ENCODE results near the gene TTC22. TPM values are rescaled to one million over a fixed set of nuclear protein-coding genes. Genes with fewer than 3 reads are reported as not detected.

Gene TTC22
- total RNA-seq, 2 experiments from 2014 or later: 3.3 to 3.5 TPM

DNA sequence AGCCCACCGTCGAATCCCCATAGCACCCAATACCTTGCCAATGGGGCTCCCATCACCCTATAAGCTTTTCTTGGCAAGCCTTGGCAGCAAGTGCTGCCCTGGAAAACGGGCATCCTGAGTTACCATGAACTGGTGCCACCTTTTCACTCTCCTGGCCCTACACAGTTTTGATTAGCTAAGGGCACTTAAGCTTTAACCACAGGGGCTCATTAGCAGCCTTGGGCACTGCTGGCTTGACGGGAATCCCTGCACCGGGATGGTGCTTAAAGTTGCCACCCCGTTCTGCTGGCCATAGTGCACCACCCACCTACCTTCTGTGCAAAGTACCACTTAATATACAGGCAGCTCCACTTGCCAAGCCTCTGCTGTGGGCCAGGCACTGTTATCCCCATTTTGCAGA, 50.5 kb downstream of the TTC22 start:
- H3K4me3 Mint-ChIP-seq: no peak overlapping the region
- no peaks in the 10 kb centered on the region for H3K4me1 Mint-ChIP-seq (ENCODE audit: low read depth)
- DNase-seq (no peak), ATAC-seq (no peak)
- H3K27ac Mint-ChIP-seq: no peak overlapping the region
- ChIA-PET CTCF (interaction anchor here (1.1 kb wide), 1 partner anchor 42 kb away, joined by 3 read pairs; no protein-coding TSS in a partner anchor), POLR2A (interaction anchor here (2.2 kb wide), 1 partner anchor 16 kb away, joined by 5 read pairs; no protein-coding TSS in a partner anchor)
- no peaks in the 10 kb centered on the region for H3K27me3 Mint-ChIP-seq
- H3K9me3 Mint-ChIP-seq: no peaks in the 10 kb centered on the region
- intact Hi-C loops (cut with micrococcal nuclease): no loop called here
- no peaks in the 10 kb centered on the region for H3K36me3 Mint-ChIP-seq (ENCODE audit: low read depth)
- TF ChIP-seq, protein P1, sequence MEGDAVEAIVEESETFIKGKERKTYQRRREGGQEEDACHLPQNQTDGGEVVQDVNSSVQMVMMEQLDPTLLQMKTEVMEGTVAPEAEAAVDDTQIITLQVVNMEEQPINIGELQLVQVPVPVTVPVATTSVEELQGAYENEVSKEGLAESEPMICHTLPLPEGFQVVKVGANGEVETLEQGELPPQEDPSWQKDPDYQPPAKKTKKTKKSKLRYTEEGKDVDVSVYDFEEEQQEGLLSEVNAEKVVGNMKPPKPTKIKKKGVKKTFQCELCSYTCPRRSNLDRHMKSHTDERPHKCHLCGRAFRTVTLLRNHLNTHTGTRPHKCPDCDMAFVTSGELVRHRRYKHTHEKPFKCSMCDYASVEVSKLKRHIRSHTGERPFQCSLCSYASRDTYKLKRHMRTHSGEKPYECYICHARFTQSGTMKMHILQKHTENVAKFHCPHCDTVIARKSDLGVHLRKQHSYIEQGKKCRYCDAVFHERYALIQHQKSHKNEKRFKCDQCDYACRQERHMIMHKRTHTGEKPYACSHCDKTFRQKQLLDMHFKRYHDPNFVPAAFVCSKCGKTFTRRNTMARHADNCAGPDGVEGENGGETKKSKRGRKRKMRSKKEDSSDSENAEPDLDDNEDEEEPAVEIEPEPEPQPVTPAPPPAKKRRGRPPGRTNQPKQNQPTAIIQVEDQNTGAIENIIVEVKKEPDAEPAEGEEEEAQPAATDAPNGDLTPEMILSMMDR (IDR thresholded peaks at IDR 0.05): no peak

DNA sequence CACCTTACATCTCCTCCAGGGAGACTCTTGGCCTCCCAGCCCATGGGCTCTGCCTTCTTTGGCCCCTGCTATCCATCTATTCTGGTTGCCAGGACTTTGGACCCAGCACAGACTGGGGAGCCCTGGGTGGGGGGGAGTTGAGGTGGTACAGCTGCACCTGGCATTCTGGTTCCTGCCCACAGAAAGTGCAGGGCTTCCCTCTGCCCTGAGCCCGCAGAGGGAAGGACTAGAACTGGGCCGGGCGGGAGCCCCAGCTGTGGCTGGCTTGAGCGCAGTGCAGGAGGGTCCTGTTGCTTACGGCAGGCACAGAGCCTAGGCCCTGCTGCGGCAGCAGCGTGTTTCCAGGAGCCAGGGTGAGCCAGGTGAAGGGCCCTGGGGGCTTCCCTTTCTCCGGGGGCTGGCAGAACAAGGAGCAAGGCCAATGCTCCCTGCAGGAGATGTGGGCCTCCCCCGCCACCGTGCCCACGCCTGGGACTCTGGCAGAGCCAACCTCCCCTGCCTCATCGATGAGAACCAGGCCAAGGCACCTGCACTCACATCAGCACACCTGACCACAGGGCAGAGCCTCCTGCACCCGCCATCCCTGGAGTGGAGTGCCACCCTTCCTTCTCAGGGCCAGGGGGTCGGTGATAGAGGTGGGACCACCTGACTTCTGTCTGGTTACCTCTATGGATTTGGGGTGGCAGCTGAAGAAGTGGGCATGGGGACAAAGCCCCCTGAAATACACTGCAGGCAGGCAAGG, 52.9 kb downstream of the TTC22 start:
- no peaks in the 10 kb centered on the region for H3K9me3 Mint-ChIP-seq
- CTCF ChIA-PET: no interaction called here
- ATAC-seq: no peak

GRCh38 chr1:54745864-54746263, 55.3 kb downstream of the TTC22 start:
- Mint-ChIP-seq H3K27ac (no peak overlapping the region), H3K9me3 (no peaks in the 10 kb centered on the region)
- CTCF ChIA-PET: no interaction called here

More for the DNA sequence above, 52.9 kb downstream of the TTC22 start:
- TF ChIP-seq, protein P1 (IDR thresholded peaks at IDR 0.05): no peak
- H3K27ac Mint-ChIP-seq: no peak overlapping the region
- H3K4me1 Mint-ChIP-seq (ENCODE audit: low read depth): no peaks in the 10 kb centered on the region
- no peak overlapping the region for H3K4me3 Mint-ChIP-seq
- DNase-seq: no peak
- intact Hi-C loops (cut with micrococcal nuclease): no loop called here
- H3K36me3 Mint-ChIP-seq (ENCODE audit: low read depth): peaks cover 4% of the 10 kb centered on the region
- POLR2A ChIA-PET: no interaction called here
- no peaks in the 10 kb centered on the region for H3K27me3 Mint-ChIP-seq

DNA sequence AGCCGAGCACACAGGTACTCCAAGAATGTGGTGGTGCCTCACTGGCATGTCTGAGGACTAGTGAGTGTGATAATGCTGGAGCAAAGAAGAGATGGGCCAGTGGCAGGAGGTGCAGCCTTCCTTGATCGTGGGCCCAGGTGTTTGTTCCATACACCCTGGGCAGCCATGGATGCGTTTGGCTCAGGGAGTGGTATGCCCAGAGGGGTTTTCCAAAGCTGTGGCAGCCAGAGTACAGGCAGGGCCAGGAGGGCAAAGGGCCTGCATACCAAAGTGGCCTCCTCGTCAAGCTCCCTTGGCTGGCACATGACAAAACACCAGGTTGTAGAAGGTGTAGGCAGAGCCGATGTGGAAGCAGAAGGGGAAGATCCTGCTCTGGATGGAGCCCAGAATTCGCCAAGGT, 55.8 kb downstream of the TTC22 start:
- ChIA-PET CTCF (no interaction called here), POLR2A (interaction anchor here (1.8 kb wide), 1 partner anchor 30 kb away, joined by 5 read pairs; the partner anchor contains the start of gene TTC4)
- no peak overlapping the region for H3K27ac Mint-ChIP-seq
- DNase-seq (no peak), ATAC-seq (no peak)
- TF ChIP-seq, protein P1 (IDR thresholded peaks at IDR 0.05): no peak
- no peaks in the 10 kb centered on the region for H3K9me3 Mint-ChIP-seq
- H3K4me3 Mint-ChIP-seq: no peak overlapping the region
- H3K36me3 Mint-ChIP-seq (ENCODE audit: low read depth): peaks cover 17% of the 10 kb centered on the region
- H3K4me1 Mint-ChIP-seq (ENCODE audit: low read depth): no peaks in the 10 kb centered on the region
- intact Hi-C loops (cut with micrococcal nuclease): no loop called here
- no peaks in the 10 kb centered on the region for H3K27me3 Mint-ChIP-seq

More at GRCh38 chr1:54745864-54746263, 55.3 kb downstream of the TTC22 start:
- POLR2A ChIA-PET: no interaction called here
- Mint-ChIP-seq H3K4me1 (ENCODE audit: low read depth) (no peaks in the 10 kb centered on the region), H3K36me3 (ENCODE audit: low read depth) (peaks cover 16% of the 10 kb centered on the region), H3K27me3 (no peaks in the 10 kb centered on the region), H3K4me3 (no peak overlapping the region)
- DNase-seq: no peak
- ATAC-seq: no peak
- intact Hi-C loops (cut with micrococcal nuclease): no loop called here
- TF ChIP-seq, protein P1 (IDR thresholded peaks at IDR 0.05): no peak

DNA sequence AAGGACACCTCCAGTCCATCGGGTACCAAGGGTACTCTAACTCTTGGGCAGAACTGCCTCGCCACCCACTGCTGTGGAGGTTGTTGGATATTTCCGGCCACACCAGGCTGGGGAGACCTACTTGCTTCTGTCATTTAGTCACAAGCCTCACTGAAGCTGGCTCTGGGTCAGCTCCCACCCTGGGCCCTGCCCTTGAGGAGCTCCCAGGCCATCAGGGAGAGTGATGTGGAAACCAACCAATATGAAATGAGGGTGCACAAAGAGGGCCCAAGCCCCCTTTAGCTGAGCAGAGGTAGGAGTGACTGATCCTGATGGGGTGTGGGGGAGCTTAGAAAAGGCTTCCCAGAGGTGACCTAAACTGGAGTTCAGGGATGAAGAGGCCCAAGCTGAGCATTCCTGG, 56.4 kb downstream of the TTC22 start:
- no peak overlapping the region for H3K4me3 Mint-ChIP-seq
- CTCF ChIA-PET: no interaction called here
- TF ChIP-seq, protein P1 (IDR thresholded peaks at IDR 0.05): no peak
- ATAC-seq (no peak), DNase-seq (no peak)
- no peaks in the 10 kb centered on the region for H3K27me3 Mint-ChIP-seq
- intact Hi-C loops (cut with micrococcal nuclease): no loop called here
- no peak overlapping the region for H3K27ac Mint-ChIP-seq
- H3K4me1 Mint-ChIP-seq (ENCODE audit: low read depth): no peaks in the 10 kb centered on the region
- POLR2A ChIA-PET: interaction anchor here (1.8 kb wide), 1 partner anchor 29 kb away, joined by 5 read pairs; the partner anchor contains the start of gene TTC4
- peaks cover 23% of the 10 kb centered on the region for H3K36me3 Mint-ChIP-seq (ENCODE audit: low read depth)
- H3K9me3 Mint-ChIP-seq: no peaks in the 10 kb centered on the region

Measured in activated CD8-positive, alpha-beta T cell treated with anti-CD3 and anti-CD28 coated beads for 36 hours (primary cell).